GM20000 (cell line): ENCODE results near the gene ZFHX3.

Source experiments
- DNase-seq: peaks from one replicate; pipeline ENCODE4 v3.0.0; 2012; ENCODE audit warnings: low spot score
- CTCF ChIP-seq: IDR thresholded peaks from 2 replicates; pipeline ENCODE4 v1.5.1; 2012; ENCODE audit warnings: mild to moderate bottlenecking, control low read depth; ENCODE audit errors: extremely low read depth, missing control alignments

Gene ZFHX3

GRCh38 chr16:72740347-72740746 lies 307.6 kb downstream of the ZFHX3 start:
- TF ChIP-seq CTCF: no peak
- no peak for DNase-seq

GRCh38 chr16:72739577-72739976 lies 308.4 kb downstream of the ZFHX3 start:
- no peak for TF ChIP-seq CTCF
- DNase-seq: no peak

GRCh38 chr16:72736074-72736473 lies 311.9 kb downstream of the ZFHX3 start:
- DNase-seq: no peak
- no peak for TF ChIP-seq CTCF
